ENCODE results near the gene LRRC58.
"Not testable (repeated sequence)": the region's sequence is repeated elsewhere in the genome, so short reads cannot be mapped to it uniquely, and the experiment has no call there.

LRRC58 gene

DNA sequence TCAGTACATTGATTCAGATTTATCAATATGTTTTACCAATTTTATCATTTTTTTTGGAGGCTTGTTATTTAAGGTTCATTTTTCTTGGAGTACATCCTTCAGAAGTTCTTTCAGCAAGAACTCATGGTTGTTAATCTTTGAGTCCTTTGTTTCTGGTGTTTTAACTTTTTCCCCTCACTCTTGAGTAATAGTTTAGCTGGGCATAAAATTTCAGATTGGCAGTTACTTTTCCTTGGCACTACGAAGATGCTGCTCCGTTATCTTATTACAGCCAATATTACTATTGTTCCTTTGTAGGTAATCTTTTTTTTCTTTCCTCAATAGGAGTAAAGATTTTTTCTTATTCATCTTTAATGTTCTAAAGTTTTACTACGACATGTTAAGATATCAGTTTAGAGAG lies 9.8 kb downstream of the LRRC58 start:
- TF ChIP-seq, protein P1, sequence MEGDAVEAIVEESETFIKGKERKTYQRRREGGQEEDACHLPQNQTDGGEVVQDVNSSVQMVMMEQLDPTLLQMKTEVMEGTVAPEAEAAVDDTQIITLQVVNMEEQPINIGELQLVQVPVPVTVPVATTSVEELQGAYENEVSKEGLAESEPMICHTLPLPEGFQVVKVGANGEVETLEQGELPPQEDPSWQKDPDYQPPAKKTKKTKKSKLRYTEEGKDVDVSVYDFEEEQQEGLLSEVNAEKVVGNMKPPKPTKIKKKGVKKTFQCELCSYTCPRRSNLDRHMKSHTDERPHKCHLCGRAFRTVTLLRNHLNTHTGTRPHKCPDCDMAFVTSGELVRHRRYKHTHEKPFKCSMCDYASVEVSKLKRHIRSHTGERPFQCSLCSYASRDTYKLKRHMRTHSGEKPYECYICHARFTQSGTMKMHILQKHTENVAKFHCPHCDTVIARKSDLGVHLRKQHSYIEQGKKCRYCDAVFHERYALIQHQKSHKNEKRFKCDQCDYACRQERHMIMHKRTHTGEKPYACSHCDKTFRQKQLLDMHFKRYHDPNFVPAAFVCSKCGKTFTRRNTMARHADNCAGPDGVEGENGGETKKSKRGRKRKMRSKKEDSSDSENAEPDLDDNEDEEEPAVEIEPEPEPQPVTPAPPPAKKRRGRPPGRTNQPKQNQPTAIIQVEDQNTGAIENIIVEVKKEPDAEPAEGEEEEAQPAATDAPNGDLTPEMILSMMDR (IDR thresholded peaks at IDR 0.05; ENCODE audit: low read depth, low read length): no peak
- DNase-seq (ENCODE audit: extremely low read depth, low read depth): no peak

DNA sequence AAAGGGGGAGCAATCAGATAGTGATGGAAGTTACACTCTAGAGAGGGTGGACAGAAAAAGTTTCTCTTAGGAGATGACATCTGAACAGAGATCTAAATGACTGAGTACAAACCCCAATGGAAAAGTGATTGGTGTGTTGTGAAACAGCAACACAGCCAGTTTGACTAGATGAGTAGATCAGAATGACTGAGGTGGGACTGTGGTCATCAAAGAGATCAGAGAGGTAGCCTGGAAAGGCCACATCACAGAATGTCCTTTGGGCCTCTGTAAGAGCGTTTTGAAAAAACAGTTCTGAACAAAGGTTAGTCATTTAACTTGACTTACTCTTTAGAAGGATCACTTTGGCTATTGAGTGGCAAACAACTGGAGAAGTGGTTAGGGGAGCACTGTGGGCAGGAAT lies 10.6 kb downstream of the LRRC58 start:
- TF ChIP-seq, protein P1 (IDR thresholded peaks at IDR 0.05; ENCODE audit: low read depth, low read length): no peak
- DNase-seq (ENCODE audit: extremely low read depth, low read depth): no peak

DNA sequence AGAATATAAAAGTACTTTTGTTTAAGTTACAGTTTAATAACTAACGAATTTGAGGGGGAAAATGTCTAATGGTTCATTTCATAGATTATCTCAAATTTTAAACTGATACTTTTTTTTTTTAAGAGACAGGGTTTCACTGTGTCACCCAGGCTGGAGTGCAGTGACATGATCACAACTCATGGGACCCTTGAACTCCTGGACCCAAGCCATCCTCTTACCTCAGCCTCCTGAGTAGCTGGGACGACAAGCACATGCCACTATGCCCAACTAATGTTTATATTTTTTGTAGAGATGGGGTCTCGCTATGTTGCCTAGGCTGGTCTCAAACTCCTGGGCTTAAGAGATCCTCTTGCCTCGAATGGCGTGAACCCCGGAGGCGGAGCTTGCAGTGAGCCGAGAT lies 16.5 kb downstream of the LRRC58 start:
- TF ChIP-seq, protein P1 (IDR thresholded peaks at IDR 0.05; ENCODE audit: low read depth, low read length): no peak
- no peak for DNase-seq (ENCODE audit: extremely low read depth, low read depth)

DNA sequence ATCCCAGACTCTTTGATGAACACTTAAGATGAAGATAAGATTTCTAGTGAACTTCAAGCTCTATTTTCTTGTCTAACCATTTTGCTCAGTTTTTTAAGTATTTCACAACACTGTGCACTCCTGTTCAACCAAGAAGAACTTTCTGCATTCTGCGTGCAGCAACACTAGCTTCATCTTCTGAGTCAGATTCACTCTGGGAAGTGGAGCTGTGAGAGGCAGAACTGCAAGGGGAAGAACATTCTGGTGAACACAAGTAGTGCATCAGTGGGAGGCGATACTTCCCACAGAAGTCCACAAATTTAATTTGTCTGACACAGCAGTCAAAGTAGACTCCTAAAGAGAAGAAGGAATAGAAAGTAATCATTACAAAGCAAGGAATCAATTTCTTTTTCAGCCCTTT lies 18.1 kb downstream of the LRRC58 start:
- DNase-seq (ENCODE audit: extremely low read depth, low read depth): no peak
- TF ChIP-seq, protein P1 (IDR thresholded peaks at IDR 0.05; ENCODE audit: low read depth, low read length): no peak

DNA sequence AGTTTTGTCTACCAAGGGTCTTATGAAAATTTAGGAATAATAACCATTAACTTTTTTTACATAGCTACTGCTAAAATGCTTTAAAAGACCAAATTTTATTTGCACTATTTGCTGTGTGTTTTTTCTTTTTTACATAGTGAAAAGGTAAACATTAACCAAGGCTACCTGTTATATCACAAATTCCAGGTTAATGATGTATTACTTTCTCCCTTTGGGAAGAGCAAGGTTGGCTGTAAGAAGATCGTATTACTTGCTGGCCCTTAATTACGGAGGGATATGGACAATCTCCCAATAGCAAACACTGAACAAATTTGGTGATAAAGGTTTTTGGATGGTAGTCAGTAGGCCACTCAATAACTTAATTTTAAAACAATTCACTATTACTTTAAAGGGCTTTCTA lies 22.4 kb downstream of the LRRC58 start:
- TF ChIP-seq, protein P1 (IDR thresholded peaks at IDR 0.05; ENCODE audit: low read depth, low read length): no peak
- DNase-seq (ENCODE audit: extremely low read depth, low read depth): no peak

DNA sequence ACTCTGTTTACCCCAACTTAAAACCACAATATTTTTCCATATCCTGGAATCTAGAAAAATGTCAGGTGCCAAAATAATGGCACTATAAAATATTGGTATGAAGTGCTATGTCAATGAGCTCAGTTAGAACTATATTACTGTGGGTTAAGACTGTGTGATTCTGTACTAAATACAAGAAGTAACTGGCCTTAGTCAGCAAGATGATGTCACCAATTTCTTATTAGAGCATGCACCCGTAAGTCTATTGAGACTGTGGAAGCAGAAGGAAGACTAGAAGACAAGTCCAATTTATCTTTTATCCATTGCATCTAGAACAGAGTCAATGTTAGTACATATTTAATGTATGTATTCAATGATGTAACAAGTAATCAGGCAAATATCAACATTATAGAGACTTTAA lies 25.0 kb downstream of the LRRC58 start:
- no peak for DNase-seq (ENCODE audit: extremely low read depth, low read depth)

DNA sequence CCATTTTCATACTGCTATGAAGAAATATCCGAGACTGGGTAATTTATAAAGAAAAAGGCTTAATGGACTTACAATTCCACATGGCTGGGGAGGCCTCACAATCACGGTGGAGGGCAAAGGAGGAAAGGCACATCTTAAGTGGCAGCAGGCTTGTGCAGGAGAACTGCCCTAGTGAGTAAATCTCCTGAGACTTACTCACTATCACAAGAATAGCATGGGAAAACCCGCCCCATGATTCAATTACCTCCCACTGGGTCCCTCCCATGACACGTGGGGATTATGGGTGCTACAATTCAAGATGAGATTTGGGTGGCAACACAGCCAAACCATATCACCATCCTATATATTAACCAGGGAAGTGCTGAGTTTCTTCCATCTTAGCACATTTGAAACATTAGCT lies 25.4 kb downstream of the LRRC58 start:
- DNase-seq (ENCODE audit: extremely low read depth, low read depth): not testable (repeated sequence)

More for the DNA sequence above, 25.0 kb downstream of the LRRC58 start:
- TF ChIP-seq, protein P1 (IDR thresholded peaks at IDR 0.05; ENCODE audit: low read depth, low read length): no peak

Data from AG09319 (cell line).